NCI-H69 (cell line): Measurements from ENCODE around the gene CCDC158.
"Not testable (repeated sequence)": the region's sequence is repeated elsewhere in the genome, so short reads cannot be mapped to it uniquely, and the experiment has no call there.

ENCODE experiments used
- DNase-seq: peaks from one replicate; lab custom pipeline; 2025; lab: John Stamatoyannopoulos, UW

CCDC158 gene

DNA sequence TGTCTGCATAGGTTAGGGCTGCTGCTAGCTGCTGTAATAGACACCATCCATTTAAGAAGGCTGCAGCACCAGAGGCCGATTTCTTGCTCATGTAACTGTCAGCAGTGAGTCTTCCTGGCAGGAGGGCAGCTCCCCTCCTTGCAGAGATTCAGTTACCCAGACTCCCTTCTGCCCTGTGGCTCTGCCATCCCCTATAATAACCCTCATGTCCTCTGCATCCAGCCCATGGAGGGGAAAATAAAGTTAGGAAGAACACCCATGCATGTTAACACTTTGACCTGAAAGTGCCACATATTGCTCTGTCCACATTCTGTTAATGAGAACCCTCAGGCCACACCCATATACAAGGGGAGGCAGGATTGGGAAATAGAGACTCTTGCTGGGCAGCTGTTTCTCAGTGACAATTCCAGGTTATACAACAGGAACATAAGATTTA, 109.0 kb downstream of the CCDC158 start:
- peak; percentile 89 for DNase-seq

DNA sequence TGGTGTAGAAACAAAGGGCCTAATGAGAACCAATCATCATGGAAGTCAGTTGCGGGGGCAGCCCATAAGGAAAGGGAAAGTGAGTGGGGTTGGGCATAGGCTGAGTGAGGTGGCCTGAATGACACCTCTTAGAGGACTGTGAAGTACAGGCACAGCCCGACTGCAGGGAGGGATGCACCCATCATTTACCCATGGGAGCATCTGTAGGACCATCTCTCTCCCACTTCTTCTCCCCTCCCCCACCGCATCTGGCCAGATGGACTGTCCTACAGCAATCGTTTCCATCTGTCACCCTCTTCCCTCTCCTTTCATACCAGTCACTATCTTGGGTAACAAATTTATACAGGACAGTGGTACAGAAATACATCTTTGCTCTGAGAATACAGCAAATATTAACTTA, 110.3 kb downstream of the CCDC158 start:
- peak; percentile 78 for DNase-seq

DNA sequence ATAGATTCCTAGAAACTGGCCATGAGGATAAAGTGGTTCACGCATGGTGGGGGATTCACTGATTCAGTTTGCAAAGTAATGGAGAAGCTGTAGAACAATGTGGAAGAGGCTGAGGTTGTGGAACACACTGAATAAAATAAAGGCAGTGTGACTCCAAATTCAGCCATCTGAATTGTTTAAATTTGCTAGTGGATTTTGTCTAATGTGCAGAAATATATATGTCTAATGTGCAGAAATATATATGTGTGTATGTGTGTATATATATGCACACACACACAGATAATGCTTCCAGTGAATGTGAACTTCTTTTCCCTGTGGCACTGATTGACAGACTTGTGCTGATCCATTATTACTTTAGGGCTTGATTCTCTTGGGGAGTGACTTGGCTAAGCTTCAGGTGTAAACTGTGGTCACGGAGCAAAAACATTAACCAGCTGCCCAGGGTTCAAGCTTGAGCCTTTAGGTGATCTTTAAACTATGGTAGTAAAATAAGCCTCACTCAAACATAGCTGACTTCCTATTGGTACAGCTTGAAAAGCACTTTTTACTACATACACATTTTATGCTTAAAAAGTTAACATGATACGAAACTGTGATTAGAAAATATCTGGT, 110.9 kb downstream of the CCDC158 start:
- DNase-seq = peak; percentile 36

DNA sequence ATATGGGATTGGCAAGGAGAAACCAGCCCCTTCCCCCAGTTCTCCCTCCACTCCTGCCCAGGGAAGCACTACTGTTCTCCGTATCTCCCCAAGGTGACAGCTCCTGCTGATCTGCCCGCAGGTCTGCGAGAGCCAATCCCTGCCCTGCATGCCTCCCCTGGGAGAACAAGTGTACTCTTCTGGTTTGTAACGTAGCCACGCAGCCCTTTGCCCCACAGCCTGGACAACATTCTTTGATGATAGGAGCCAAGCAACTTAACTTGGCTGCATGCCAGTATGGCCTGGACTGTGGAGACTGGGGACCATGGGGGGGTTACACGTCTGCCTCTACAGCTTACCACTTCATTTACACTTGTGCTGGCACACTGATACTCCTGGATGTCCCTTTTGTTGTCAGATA, 112.4 kb downstream of the CCDC158 start:
- DNase-seq = peak; percentile 88

DNA sequence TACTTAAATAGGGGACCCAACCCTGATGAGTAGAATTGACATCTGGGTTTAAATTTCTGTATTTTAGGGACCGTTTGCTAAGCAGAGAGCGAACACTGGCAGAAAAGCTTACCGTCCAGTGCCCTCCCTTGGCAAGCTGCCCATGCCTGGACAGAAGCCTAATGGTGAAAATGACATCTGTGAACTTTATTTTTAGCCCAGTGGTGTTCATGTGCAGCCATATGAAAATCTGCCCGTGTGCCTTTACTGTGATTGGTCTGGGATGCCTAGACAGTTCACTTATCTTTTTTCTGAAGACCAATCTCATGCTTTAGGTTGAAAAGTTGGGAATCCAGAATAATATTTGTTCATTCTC, 113.3 kb downstream of the CCDC158 start:
- DNase-seq = peak; percentile 48

DNA sequence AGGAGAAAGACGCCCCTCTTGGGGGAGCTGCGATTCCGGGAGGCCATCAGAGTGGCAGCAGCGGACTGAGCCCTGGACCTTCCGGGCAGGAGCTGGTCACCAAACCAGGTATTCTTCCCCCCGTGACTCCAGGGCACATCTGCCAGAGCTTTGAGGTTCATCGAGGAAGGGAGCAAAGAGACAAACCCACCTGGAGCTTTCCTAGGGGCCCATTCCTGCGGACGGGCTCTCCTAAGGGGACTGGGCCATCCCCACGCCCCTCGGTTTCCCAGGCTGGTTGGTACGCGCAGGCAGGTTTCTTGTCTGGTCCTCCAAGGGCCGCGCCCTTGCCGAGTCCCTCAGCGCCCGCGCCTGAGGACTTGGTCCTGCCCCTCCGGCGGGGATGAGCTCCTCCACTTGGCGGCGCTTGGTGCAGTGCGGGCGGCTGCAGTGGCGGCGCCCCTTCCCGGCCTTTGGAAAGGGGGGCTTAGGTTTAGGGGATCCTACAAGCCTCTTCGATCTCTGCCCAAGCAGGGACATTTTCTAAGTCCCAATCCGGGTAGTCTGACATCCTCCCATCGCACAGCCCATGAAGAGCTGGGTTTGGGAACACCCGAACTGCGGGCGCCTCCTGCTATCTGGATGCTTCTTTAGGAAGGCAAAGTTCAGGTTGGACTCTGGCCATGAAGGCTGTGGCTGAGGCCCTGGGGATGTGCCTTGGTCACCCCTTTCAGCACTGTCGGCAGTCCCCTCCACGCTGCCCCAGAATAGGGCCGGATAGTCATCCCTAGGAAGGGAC, 113.9 kb downstream of the CCDC158 start:
- DNase-seq = peak; percentile 73

DNA sequence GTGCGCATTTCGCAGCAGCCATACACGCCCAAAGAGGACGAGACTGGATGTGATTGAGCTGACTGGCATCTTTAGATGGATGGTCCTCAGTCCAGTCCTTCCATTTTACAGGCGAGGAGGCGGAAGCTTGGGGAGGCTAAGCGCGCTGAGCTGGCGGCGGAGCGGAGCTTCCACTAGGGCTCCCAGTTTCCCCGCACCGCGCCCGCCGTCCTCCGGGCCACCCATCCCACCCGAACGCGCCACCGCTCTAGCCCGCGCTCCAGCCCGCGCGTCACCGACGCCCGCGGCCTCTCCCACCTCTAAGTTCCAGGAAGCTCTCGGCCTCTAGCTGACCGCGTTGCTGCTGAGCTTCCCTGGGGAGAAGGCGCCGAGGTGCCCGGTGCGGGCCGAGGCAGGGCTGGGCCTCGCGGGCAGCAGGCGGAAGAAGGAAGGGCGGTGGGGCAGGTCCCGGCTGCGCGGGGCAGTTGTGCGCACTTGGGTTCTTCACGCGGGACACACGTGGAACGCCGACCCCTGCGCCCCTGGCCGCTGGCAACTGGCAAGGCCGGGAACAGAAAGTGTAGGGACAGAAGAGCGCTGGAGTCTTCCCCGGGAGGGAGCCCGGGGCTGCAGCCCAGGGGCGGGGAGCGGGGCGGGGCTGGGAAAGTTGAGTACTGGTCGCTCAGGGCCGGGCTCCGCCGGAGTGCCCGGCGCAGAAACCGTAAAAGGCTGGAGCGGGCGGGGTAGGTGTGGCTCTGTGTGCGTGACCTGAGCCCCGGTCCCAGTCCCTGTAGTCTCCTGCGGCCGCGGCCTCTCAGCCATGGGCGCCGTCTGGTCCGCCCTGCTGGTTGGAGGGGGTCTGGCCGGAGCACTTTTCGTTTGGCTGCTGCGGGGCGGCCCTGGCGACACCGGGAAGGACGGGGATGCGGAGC, 114.7 kb downstream of the CCDC158 start, which contains the start of gene STBD1:
TSS of gene STBD1 (plus strand) at position 763 of the 911 bp plus-strand sequence. CDS start at position 800, 37 bp downstream.
- peak; percentile 72 for DNase-seq

DNA sequence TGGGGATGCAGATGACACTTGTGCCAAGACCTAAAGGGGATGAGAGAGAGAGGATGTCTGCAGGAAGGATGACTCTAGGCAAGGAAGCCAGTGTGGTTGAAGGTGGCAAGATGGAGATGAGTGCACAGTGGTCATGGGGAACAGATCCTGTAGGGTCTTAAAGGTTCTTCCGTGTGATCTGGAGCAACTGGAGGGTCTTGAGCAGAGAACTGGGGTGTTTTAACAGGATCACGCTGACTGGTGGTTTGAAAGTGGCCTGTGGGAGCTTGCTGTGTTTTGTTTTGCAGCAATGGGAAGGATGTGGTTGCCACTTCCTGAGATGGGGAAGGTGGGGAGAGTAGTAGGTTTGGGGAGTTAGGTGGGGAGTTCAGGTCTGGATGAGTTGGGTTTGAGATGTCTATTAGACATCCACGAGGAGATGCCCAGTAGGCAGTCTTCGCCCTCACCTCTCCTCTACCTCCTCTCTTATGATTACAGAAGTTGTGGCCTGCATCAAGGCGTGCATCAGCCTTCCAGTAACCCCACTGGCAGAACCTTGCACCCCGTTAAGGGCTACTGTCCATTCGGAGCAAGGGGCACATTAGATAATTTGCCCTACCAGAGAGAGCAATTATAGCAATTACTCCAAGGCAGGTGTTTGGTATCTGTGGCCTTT, 115.8 kb downstream of the CCDC158 start:
- no peak for DNase-seq

DNA sequence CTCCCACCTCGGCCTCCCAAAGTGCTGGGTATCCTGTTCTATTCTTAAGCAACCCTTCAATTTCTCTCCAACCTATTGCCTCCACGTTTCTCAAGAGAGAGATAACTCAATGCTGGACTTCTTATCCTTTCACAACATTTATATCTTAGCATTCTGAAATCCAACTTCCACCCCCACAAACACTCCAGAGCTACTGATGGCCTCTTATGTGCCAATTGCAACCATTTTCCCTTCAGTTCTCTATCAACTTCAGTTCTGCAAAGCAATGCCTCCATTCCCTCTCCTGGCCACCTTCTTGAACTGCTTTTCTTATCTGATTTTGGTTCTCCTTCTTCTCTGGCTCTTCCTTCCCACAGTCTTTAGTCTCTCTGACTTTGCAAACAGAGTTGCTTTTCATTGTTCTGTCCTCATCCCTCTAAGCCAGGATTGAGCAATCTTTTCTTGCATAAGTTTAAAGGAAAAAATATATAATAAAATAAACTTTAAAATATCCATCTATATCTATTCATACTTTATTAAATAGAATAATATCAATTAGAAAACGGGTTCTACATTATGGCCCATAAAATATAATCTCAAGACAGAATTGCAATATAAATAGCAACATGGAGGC, 118.0 kb downstream of the CCDC158 start:
- DNase-seq = no peak

DNA sequence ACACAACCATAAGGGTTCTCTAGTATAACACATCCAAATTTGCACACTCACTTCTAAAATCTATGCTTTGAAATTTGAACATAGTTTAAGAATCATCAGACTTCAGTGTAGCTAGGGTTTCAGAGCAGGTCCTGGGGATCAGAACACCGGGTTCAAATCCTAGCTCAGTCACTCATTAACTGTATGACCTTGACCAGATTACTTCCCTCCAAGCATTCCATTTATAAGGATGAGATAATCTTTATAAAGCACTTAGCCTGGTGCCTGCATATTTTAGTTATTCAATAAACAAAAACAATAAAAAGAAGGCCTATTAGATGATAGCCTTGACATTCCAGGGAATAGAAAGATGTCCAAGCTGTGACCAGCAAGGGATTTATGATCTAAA, 119.2 kb downstream of the CCDC158 start:
- DNase-seq = no peak

DNA sequence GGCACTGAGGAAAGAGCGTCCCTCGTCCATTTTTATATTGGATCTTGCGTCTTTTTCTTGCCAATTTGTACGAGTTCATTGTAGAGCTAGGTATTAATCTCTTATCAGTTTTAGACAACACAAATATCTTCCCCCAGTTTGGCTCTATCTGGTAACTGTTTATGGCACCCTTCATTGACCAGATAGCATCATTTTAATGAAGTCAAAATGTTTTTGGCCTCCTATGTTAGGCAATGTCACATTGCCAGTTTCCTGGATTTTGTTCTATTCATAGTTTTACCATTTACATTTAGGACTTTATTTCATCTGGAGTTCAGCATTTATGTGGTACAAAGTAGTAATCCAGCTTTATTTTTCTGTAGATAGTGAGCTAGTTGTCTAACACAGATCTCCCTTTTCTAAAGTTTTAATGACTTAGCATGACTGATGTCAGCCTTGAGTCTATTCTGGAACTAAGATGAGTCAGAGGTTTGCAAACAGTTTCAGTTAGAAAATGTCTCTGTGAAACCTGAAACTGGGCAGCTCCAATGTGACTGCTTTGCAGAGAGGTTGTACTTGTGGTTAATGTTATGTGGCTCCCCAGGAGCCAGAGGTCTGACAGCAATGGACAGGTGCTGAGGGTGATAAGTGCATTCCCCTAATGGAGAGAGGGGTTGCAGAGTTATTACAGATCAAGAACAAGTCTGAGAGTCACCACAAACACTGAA, 119.7 kb downstream of the CCDC158 start:
- peak; percentile 71 for DNase-seq

DNA sequence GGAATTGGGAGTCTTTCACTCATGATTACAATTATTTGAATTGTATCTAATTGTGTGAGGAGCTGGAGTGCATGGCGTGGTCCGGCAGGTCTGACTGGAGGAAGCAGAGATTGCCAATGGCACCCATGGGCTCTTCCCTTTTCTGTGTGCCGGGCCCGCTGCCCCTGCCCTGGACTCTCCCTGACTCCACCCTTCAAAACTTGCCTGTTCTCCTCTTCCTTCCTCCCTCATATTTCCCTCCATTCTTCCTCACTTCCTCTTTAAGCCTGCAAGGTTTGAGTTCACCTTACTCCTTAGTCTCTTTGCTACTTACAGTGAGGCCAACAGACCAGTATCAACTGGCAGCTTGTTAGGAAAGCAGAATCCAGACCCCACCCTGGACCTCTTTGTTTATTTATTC, 120.9 kb downstream of the CCDC158 start:
- no peak for DNase-seq

DNA sequence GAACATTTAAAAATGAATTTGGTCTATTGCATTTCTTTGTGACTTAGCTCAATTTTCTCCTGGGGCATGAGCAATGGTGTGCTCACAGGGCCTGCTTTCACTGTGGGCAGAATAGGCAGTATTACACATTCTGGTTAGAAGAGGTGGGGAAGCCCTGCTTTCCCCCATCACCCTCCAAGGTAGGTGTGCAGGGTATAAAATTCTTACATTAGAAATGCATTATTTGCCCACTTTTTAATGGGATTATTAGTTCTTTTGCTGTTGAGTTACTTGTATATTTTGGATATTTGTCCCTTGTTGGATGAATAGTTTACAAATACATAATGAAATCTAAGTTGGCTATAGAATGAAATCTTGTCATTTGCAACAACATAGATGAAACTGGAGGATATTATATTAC, 122.7 kb downstream of the CCDC158 start:
- no peak for DNase-seq

DNA sequence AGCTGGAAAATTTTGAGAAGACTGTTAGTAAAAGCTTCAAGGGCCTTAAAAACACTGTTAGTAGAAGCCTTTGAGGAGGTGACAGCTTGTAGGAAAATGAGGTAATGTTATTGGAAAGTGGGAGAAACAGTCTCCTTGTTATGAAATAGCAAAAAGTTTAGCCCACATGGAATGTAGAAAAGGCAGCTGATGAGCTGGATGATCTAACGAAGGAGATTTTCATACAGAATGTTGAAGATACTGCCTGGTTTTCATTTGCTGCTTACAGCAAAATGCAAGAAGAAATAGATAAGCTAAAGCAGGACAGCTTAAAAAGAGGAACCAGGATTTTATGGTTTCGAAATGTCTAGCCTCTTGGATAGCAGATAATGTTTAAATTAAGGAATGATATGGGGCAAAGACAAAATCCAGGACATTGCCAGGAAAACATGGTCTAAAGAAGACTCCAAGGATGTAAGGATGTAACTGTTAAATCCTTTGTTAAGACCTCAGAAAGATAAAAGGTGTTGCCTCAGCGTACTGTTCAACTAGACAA, 124.6 kb downstream of the CCDC158 start:
- DNase-seq = no peak

DNA sequence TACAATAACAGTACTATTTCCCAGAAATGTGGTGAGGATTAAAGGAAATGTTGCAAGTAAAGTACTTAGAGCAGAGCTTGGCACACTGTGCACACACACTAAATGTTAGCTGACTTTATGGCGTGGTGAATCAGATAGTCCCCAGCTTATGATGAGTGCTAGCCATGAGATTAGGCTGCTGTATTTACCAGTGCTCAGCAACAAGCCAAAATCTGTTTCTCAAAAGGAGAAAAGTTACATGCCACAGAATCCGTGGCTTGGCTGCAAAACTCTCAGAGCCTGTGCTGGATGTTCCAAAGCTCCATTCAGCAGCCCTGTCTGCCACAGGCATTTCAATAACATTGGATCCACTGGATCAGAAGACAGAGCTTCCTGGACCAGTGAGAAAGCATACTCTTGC, 127.2 kb downstream of the CCDC158 start:
- no peak for DNase-seq

DNA sequence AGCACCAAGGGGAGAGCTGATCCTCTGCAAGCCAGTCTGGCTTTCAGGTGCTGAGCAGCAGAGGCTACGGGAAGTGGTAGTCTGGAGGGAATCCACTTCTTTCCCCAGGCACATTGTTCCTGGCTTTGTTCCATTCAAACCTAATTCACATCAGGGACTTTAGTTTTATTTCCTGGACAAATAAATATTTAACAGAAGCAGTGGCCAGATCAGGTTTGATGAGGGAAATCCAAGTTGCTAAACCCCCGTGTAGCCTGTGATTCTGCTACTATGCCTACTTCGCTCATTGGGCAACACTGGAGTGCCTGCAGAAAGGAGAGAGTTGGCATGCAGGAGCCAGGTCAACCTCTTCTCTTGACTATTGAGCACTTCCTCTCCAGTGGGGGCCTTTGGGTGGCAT, 128.2 kb downstream of the CCDC158 start:
- DNase-seq = no peak

DNA sequence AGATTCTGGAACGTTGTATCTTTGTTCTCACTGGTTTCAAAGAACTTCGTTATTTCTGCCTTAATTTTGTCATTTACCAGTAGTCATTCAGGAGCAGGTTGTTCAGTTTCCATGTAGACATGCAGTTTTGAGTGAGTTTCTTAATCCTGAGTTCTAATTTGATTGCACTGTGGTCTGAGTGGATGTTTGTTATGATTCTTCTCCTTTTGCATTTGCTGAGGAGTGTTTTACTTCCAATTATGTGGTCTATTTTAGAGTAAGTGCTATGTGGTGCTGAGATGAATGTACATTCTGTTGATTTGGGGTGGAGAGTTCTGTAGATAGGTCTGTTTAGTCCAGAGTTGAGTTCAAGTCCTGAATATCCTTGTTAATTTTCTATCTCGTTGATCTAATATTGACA, 133.1 kb downstream of the CCDC158 start:
- not testable (repeated sequence) for DNase-seq

DNA sequence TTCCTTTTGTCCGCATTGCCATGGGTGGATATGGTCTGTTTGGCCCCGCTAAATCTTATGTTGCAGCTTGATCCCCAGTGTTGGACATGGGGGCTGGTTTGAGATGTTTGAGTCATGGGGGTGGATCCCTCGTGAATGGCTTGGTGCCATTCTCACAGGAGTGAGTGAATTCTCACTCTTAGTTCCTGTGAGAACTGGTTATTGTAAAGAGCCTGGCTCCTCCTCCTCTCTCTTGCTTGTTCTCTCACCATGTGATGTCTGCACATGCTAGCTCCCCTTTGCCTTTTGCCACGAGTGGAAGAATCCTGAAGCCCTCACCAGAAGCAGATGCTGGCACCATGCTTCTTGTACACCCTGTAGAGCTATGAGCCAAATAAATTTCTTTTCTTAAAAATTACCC, 137.0 kb downstream of the CCDC158 start:
- no peak for DNase-seq

DNA sequence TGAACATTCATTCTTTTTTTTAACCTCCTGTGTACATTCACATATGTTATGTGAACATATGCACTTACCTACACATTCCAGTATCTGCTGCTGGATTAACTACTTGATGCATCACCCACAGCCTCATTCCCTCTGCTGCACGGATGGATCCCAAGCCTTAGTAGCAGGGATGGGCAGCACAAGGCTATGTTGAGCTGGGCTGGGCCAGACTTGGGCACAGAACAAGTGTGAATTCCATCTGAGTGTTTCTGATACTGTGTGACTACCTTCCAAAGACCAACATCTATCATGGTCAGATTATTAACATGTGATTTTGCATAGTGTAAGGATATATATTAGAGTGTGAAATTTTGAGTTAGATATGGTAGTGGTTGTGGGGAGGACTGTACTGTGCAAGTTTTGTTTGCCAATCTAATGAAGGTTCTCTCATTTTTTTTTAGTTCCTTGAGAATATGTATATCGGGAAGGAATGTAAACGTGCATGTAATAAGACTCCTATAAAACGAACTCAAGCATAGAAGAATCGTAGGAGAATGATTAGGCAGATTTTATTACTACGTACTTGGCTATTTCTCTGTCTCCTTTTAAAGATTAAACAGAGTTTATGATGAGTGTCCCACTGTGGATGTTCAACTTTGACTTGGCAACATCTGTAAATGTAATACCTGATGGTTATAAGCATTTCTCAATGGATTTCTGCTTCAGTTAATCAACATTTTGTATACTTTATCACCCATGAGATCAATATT, 137.8 kb downstream of the CCDC158 start:
- DNase-seq = no peak

DNA sequence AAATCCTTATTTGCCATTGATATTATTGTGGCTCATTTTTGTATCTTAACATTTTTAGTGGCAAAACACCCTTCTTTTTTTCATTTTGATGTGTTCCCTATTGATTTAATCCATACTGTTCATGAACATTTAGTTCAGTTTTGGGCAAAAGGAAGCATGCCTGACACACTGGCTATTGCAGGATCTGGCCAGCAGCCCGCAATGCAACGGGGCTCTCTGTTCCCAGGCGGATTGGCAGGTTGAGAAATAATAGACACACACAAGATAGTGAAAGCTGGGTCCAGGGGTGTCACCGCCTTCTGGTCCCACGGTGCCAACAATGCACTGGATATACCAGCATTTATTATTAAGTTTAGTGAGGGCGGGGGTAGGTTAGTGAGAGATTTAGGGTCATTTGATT, 139.3 kb downstream of the CCDC158 start:
- not testable (repeated sequence) for DNase-seq
